Ramos (cell line): ENCODE results near the gene MLLT10.

Source experiments
- in situ Hi-C: fragments of 300-500 bp; cut with MboI; formaldehyde crosslinking; loops from one replicate; pipeline ENCODE4 v1.14.3; 2022; ENCODE audit warnings: low sequenced_read_pairs; ENCODE audit not compliant: unreplicated experiment

MLLT10 gene

DNA sequence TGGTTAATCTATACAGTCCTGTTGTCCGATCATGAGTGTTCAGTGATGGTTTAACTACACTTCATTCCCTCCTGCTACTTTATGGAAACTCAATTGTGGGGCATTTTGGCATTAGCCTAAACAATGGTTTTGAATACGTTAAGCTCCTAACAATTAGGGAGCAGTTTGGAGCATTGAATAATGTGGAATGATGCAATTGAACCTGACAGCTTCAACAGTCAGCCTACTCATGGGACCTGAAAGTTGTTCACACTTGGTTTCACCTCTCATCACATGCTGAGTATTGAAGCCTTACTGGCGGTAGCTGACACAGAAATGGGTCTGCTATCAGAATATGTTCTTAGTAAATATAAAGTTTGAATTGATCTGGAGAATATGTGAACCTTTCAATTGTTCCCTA, 186.1 kb downstream of the MLLT10 start:
- in situ Hi-C loops: no loop called here

GRCh38 chr10:21721000-21721665, 187.1 kb downstream of the MLLT10 start:
- in situ Hi-C loops: no loop called here

GRCh38 chr10:21722209-21722608, 188.2 kb downstream of the MLLT10 start:
- in situ Hi-C loops: no loop called here

- in situ Hi-C loops: no loop called here
These were observed 190.1 kb downstream of the MLLT10 start for GRCh38 chr10:21724020-21724589.

- in situ Hi-C loops: loop anchor here (25.0 kb wide), 1 partner anchor 438 kb away; no protein-coding TSS in a partner anchor
These were observed 190.8 kb downstream of the MLLT10 start for GRCh38 chr10:21724687-21725367.

GRCh38 chr10:21726601-21727225, 192.7 kb downstream of the MLLT10 start:
- in situ Hi-C loops: loop anchor here (25.0 kb wide), 1 partner anchor 439 kb away; no protein-coding TSS in a partner anchor

GRCh38 chr10:21727452-21728168, 193.6 kb downstream of the MLLT10 start:
- in situ Hi-C loops: loop anchor here (25.0 kb wide), 1 partner anchor 440 kb away; no protein-coding TSS in a partner anchor

DNA sequence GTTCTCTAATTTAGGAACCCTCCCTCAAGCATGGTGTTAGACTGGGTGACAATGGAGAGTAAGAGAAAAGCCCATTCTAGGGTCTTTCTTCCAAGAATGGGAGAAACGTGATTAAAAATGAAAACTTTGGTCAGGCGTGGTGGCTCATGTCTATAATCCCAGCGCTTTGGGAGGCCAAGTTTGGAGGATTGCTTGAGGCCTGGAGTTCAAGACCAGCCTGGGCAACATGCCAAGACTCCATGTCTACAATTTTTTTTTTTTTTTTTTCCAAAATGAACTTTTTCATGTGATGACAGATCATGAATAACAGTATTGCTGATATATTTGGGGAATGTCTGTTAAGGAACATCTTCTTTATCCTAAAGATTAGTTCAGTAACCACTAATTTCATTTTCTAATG, 194.6 kb downstream of the MLLT10 start:
- in situ Hi-C loops: loop anchor here (25.0 kb wide), 1 partner anchor 441 kb away; no protein-coding TSS in a partner anchor

DNA sequence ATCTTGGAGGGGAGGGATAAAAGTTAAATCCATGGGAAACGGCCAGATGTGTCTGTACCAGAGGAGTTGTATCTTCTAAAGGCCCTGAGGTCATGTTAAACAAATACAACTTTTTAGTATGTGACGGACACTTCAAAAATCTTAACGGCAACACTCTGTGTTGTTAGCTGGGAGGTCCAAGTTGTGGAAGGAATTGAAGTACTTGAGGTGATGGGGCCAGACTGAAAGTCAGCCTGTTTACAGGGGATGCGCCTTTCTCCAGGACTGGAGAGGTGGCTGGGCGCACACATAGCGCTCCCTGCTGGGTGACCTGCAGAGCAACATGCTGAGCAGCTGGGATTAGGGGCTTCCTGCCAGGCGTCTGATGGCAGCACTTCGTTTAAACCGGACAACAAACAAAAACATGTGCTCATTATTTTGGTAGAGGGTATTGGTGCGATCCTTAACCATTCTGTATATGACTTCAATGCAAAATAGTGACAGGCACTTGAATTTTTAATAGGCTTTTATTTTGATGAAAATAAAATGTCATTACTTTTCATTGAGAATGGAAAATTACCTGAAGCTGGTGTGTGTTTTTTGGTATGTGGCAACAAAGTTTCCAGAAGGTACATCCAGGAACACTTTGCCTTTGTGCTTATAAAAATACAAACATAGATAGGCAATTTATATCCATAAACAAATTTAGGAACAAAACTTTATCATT, 198.2 kb downstream of the MLLT10 start:
- in situ Hi-C loops: loop anchor here (10.0 to 25.0 kb wide), 2 partner anchors 237 to 445 kb away; no protein-coding TSS in a partner anchor

DNA sequence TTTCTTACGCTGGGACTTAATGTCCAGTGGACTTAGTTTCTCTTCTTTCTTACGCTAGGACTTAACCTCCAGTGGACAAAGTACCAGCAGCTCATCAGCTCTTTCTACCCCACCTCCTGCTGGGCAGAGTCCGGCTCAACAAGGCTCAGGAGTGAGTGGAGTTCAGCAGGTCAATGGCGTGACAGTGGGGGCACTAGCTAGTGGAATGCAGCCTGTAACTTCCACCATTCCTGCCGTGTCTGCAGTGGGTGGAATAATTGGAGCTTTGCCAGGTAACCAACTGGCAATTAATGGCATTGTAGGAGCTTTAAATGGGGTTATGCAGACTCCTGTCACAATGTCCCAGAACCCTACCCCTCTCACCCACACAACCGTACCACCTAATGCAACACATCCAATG, 199.7 kb downstream of the MLLT10 start:
- in situ Hi-C loops: loop anchor here (10.0 to 25.0 kb wide), 2 partner anchors 239 to 446 kb away; no protein-coding TSS in a partner anchor

- in situ Hi-C loops: loop anchor here (10.0 to 25.0 kb wide), 2 partner anchors 242 to 450 kb away; no protein-coding TSS in a partner anchor
These were observed 203.1 kb downstream of the MLLT10 start for GRCh38 chr10:21737106-21737505.

DNA sequence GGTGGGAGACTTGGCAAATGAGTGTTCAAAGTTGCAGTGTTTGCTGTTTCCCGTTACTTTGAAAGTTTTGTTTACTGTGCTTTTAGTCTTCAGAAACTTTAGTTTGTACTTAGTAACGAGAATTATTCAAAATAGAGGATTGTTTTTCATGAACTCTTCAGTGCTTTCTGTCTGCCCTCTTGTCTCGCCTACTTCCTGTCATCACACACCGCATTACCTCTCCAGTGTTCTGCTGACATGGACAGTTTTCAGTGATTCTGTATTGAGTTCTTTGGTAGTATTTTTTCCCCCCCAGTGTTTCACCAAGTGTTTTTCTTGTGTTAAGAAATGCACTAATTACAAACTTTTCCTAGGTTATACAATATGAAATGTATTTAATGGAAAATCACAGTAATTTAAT, 207.0 kb downstream of the MLLT10 start:
- in situ Hi-C loops: loop anchor here (25.0 kb wide), 1 partner anchor 454 kb away; no protein-coding TSS in a partner anchor

DNA sequence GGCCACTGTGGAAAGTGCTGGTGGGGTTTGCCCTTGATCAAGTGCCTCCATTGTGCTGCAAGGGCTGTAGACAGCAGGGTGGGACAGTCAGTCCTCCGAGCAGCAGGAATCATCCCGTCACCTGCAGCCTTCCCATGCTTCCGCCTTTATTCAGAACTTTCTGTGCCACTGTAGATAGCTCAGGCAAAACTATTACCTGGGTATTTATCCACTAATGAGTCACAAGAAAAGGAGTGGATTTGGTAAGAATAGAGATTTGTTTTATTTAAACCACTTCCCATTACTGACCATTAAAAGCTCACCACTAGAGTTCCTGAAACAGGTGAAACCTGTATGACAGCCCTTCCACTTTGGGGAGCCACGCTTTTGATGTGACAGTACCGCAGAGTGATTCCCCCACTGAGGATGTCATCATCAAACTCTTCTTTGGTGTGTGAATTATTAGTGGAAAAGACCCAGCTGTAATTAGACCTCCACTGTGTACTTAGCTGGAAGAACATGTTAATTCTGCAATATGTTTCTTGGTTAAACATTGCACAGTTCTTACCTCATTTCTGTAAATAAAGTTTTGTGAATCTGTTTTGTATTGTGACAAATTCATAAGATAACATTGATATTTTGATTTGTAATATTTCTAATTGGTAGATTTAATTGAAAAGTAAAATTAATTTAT, 208.8 kb downstream of the MLLT10 start:
- in situ Hi-C loops: loop anchor here (25.0 kb wide), 1 partner anchor 456 kb away; no protein-coding TSS in a partner anchor

- in situ Hi-C loops: loop anchor here (25.0 kb wide), 1 partner anchor 457 kb away; no protein-coding TSS in a partner anchor
These were observed 210.2 kb downstream of the MLLT10 start for GRCh38 chr10:21744223-21744622.

GRCh38 chr10:21746118-21746517, 212.1 kb downstream of the MLLT10 start:
- in situ Hi-C loops: loop anchor here (25.0 kb wide), 1 partner anchor 459 kb away; no protein-coding TSS in a partner anchor

DNA sequence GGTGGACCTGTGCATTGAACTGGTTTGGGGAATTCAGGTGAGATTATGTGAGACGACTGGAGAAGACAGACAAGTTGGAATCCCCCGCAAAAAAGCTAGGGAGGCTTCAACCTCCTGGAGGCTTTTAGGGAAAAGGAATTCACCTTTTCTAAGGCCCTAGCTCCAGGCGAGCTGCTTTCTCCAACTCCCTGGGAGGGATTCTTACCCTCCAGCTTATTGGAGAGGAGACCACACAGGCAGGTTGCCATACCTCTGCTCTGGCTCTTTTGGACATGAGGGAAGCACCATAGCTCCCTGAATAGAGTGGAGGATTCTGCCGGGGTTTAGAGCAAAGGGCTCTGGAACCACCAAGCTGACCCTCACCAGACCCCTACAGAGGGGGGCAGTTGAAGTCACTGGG, 213.8 kb downstream of the MLLT10 start:
- in situ Hi-C loops: loop anchor here (25.0 kb wide), 1 partner anchor 461 kb away; no protein-coding TSS in a partner anchor

GRCh38 chr10:21749788-21750187, 215.8 kb downstream of the MLLT10 start:
- in situ Hi-C loops: loop anchor here (25.0 kb wide), 1 partner anchor 462 kb away; no protein-coding TSS in a partner anchor

DNA sequence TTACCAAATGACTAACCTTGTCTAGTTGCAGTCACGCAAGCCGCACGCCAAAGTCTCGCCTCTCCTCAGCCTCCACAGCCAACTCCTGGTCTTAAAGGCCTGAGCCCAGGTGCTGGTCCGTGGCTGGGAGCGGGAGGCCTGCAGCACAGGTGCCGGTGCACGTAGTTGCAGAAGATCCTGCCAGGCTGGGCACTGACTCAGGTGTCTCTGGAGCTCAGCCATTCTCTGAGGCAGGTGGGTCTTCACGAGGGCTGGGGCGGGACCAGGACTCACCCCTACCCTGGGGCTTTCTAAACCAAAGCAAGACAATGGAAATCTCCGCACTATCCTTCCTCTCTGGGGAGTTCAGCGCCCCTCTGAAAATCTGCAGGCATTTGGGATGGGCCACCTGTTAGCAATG, 216.4 kb downstream of the MLLT10 start:
- in situ Hi-C loops: no loop called here
